NCI-H187 (cell line): ENCODE data around the gene MCUB.

Experiments used
- DNase-seq, 2 experiments: peaks; one replicate each; lab custom pipeline; 2025; lab: John Stamatoyannopoulos, UW

MCUB gene

GRCh38 chr4:109729718-109730618, 169.9 kb downstream of the MCUB start, which contains the start of gene PLA2G12A:
Gene PLA2G12A, minus strand, starts transcription at chr4:109730070. Its CDS starts 261 bp downstream, at chr4:109729809.
- peak; percentile 65 to 72 for DNase-seq

GRCh38 chr4:109730619-109731545, 170.8 kb downstream of the MCUB start:
- no peak for DNase-seq

GRCh38 chr4:109733728-109734127, 173.7 kb downstream of the MCUB start:
- no peak for DNase-seq

GRCh38 chr4:109735566-109736365, 175.7 kb downstream of the MCUB start:
- DNase-seq = no peak
